Measurements from ENCODE around the gene TMEM151B.
"Not testable (repeated sequence)": the region's sequence is repeated elsewhere in the genome, so short reads cannot be mapped to it uniquely, and the experiment has no call there.

TMEM151B gene

DNA sequence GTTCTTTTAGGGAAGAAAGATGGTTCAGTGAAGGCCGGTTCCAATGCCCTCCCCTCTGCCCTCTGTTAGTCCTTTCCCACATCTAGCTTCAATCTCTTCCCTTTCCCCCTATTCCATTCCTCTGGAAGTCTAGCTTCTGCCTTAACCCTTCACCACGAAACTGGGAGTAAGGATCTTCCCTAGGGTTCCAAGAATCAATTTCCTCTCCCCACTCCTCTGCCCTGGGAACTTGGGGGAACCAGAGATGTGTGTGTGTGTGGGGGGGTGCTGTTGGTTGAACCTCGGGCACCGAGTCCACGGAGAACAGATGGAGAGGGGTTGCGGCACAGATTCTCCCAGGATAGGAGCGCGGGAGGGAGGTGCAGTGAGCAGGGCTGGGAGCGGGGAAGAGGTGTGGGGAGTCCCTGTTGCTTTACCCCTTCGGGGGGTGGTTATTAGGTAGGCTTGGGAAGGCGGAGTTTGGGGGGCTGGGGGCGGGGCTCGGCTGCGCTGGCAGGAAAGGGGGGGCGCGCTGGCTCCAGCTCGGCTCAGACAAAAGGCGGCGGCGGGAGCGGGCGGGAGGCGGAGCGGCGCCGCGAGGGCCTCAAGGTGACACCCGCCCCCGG is at the start of gene TMEM151B:
TMEM151B (plus strand) TSS at position 530 of the 605 bp plus-strand sequence. CDS start 293 bp downstream, outside the sequence.
- DNase-seq = no peak

DNA sequence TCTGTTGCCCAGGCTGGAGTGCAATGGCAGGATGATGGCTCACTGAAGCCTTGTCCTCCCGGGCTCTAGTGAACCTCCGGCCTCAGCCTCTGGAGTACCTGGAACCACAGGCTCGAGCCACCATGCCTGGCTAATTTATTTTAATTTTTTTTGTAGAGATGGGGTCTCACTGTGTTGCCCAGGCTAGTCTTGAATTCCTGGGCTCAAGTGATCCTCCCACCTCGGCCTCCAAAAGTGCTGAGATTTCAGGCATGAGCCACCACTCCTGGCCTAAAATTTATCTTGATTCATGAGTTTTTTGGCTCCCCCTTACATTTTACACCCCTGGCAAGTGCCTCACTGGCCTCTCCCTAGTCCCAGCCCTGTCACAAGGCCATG is 49.3 kb upstream of the TMEM151B start:
- DNase-seq = no peak

- DNase-seq = peak; percentile 71
Observed at GRCh38 chr6:44221291-44221960, 48.8 kb upstream of the TMEM151B start.

DNA sequence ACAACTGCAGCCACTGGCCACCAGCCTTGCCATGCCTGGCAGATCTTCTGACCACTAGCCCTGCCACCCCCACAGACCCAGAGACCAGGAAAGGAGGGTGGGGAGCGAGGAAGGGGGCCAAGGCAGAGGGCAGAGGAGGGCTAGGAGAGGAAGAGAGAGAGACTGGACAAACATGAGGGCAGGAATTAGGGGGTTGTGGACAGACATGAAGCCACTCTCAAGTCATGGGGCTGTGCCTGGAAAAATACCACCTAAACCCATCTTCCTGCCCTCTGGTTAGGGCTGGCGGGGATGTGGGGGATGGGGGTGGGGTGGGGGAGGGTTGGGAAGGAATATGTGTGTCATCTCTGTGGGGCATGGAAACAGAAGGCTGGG is 48.3 kb upstream of the TMEM151B start:
- DNase-seq = no peak

DNA sequence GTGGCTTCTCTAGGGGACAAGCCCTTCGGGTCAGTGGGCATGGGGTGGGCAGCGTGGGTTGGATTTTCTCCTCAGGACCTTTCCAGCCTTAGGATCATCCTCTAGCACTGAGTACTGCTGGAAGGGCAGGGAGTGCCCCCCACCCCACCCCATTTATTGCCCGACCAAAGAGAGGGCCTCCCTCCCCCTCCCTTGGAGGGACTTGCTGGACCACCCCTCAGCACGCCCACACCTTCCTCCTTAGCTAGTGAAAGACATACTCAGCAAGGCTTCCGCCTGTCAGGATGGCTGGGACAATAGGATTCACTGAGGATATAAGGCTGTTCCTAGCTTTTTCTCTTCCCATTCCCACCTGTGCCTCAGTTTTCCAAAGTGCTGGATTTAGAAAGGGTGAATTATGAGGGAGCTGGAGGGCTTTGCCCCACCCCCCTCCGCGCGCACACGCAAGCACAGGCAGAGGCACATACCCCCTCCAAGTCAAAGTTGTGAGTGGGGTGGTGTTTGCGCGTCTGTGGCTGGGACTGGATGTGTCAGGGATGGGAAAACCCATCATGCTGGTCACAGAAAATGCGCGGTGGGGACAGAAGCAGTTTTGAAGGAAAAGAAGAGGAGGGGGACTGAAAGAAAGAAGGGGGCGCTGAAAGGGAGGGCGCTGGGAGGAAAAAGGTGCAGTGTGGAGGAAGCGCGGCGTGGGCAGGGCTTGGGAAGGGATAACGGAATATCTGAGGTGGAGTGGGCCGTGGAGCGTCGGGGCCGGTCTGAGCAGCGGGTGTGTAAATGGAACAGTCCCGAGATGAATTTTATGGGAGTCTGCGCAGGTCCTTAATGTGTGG is 47.5 kb upstream of the TMEM151B start:
- no peak for DNase-seq

DNA sequence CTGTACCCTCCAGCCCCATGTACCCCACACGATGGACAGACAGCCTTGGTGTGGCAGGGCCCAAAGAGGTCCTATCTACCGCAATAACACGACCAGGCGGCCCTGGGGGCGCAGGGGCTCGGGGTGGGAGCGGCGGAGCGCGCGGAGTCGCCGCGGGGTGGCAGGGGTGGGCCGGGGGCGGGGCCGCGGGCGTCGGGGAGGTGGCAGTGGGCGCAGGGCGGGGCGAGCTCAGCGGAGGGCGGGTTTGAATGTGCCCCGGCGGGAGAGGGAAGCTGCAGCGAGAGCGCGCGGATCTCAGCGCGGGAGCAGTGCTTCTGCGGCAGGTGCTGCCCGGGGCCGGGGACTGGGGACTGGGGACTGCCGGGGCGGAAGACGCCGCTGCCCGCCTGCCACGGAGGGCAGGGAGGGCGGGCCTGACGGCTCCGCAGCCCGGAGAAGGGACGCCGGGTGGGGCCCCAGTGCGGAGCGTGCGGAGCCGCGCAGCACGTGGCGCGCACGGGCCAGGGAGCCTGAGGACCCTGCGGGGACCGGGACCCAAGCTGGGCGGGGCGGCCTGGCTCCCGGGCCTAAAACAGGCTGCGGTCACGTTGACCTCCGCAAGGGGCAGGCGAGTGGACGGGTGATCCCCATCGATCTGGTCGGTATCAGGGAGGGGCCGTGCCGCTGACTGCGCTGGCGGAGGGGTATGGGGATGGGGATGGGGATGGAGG is 46.8 kb upstream of the TMEM151B start, which contains the start of gene SLC29A1:
SLC29A1 (plus strand) TSS at position 277 of the 710 bp plus-strand sequence. CDS start 3,719 bp downstream, outside the sequence.
- peak; percentile 48 for DNase-seq

- no peak for DNase-seq
Observed at GRCh38 chr6:44224029-44224964, 46.0 kb upstream of the TMEM151B start.

GRCh38 chr6:44224965-44225305 is 45.3 kb upstream of the TMEM151B start:
- DNase-seq = no peak

DNA sequence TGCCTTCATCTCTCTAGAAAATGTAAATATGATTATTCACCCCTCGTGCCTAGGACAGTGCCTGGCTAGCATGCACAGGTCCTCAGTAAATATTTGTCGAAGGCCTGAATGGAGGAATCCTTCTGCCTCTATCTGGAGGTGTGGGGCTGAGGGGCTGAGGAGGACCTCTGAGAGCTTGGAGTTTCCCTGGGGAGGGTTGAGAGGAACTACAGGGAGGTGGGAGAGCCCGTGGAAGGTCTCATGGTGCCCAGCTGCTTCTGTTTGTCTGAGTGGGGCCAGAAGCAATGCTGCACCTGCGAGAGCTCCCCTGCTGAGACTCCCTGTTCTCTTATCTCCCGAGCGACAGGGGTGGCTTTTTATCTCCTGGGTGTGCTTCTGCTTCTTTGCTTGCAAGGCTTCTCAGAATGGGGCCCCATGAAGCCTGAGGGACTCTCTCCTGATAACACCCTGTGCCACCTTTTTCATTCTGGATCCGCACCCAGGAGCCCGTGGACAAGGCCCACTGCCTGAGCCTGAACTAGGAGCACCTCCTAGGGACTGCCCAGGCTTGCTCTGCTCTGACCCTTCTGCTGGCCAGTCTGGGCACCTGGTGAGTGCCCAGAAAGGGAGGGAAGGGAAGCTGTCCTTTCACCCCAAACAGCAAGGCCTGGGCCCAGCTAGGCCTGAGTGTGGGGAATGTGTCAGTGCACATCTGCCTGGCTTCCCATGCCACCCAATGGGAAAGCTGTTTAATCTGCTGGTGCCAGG is 44.5 kb upstream of the TMEM151B start:
- DNase-seq = no peak

DNA sequence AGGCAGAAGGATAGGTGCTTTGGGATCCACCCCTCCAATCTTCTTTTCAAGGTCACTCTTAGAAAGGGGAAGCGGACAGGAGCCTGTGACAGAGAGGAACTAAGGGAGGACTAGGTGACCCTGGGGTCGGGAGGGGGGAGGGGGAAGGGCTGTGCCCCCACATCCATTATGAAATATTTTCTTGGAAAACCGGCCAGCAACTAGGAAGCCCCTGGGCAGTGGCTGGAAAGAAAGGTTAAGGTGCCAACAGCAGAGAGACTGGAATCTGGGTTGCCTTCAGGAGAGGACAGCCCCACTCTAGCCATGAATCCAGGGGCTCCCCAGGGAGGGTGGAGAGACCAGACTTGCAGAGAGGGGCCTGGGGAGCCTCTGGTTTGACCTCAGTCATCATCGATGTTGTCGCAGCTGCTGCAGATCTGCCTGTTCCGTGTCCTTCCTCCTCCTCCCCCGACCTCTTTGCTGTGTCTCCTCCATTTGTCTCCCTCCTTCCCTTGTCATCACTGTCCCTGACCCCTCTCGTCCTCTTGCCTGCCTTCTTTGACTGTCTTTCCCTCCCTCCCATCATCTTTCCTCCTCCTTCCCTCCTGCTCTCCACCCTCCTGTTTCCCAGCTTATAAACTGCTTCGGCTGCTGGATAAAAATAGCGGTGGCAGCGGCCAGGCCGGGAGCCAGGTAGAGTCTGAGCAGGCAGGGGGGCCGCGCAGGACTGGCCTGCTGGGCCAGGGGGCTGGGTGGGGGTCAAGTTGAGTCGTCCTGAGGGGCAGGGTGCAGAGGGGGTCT is 43.7 kb upstream of the TMEM151B start:
- no peak for DNase-seq

GRCh38 chr6:44227148-44227793 is 43.0 kb upstream of the TMEM151B start:
- no peak for DNase-seq

- no peak for DNase-seq
Observed at GRCh38 chr6:44228031-44228430, 42.2 kb upstream of the TMEM151B start.

DNA sequence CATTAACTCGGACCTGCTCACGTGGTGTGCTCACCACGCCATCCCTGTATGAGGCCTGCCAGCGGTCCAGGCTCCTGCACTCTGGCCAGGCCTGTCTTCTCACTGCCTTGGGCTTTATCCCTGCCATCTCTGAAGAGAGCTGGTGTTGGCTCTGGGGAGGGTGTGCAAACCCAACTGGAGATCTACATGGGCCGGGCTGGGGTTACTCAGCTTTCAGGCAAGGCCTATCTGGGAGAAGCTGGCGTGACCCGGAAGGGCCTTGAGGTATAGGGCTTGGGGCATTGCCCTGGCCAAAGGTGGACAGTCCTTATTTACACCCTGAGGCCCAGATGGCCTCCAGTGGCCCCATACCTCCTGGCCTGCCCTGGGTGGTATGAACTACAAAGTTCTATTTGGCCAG is 41.8 kb upstream of the TMEM151B start:
- DNase-seq = no peak

GRCh38 chr6:44228836-44229235 is 41.4 kb upstream of the TMEM151B start:
- DNase-seq = no peak

DNA sequence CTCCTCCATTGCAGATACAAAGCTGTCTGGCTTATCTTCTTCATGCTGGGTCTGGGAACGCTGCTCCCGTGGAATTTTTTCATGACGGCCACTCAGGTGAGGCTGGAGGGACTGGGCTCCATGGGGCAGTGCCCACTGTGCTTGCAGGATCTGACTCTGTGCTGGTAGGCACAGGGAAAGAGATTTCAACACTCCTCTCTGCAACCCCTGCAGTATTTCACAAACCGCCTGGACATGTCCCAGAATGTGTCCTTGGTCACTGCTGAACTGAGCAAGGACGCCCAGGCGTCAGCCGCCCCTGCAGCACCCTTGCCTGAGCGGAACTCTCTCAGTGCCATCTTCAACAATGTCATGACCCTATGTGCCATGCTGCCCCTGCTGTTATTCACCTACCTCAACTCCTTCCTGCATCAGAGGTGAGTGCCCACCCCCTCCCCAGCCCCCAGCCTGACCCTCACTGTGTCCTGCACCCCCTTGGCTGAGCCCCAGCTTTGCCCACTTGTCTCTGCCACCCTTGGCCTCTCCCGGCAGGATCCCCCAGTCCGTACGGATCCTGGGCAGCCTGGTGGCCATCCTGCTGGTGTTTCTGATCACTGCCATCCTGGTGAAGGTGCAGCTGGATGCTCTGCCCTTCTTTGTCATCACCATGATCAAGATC is 40.7 kb upstream of the TMEM151B start:
- no peak for DNase-seq

- no peak for DNase-seq
Observed at GRCh38 chr6:44230034-44230675, 40.1 kb upstream of the TMEM151B start.

DNA sequence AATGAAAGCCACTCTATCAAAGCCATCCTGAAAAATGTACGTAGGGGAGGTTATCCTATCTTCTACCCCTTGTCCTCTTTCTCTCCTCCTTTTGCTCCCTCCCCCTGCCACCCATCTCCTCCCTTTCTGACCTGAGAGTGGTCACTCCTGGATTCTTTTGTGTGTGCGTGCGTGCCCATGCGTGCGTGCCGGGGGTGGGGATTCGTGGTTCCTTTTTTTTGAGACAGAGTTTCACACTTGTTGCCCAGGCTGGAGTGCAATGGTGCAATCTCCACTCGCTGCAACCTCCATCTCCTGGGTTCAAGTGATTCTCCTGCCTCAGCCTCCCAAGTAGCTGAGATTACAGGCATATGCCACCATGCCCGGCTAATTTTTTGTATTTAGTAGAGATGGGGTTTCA is 38.8 kb upstream of the TMEM151B start:
- not testable (repeated sequence) for DNase-seq

DNA sequence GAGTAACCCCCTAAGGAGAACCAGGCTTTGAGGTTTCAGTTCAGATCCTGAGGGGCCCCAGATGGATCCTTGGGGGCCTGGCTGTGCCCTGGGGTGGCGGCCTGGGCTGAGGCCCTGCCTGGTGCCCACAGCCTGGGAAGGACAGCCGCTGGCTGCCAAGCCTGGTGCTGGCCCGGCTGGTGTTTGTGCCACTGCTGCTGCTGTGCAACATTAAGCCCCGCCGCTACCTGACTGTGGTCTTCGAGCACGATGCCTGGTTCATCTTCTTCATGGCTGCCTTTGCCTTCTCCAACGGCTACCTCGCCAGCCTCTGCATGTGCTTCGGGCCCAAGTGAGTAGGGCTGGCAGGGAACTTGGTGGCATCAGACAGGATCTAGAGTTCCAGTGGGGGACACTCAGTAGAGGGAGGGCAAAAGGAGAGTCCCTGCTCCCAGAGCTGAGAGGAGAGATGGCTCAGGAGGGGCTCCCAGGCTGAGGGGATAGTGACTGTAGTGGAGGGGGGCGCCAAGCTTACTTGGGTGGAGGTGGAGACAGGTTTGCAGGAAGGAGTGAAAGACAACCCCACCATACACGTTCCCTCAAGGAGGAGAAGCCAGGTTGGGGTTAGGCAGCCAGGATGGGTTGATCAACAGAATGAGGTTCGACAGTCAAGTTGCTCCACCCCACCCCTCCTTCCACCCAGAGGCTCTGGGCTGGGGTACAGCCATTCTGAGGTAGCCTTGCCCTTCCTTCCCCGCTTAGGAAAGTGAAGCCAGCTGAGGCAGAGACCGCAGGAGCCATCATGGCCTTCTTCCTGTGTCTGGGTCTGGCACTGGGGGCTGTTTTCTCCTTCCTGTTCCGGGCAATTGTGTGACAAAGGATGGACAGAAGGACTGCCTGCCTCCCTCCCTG is 37.3 kb upstream of the TMEM151B start:
- no peak for DNase-seq
